ENCODE data around the gene TRPM2.
A peak's percentile ranks its signal among the peaks of the same experiment; 100 is the strongest.

Gene TRPM2

DNA sequence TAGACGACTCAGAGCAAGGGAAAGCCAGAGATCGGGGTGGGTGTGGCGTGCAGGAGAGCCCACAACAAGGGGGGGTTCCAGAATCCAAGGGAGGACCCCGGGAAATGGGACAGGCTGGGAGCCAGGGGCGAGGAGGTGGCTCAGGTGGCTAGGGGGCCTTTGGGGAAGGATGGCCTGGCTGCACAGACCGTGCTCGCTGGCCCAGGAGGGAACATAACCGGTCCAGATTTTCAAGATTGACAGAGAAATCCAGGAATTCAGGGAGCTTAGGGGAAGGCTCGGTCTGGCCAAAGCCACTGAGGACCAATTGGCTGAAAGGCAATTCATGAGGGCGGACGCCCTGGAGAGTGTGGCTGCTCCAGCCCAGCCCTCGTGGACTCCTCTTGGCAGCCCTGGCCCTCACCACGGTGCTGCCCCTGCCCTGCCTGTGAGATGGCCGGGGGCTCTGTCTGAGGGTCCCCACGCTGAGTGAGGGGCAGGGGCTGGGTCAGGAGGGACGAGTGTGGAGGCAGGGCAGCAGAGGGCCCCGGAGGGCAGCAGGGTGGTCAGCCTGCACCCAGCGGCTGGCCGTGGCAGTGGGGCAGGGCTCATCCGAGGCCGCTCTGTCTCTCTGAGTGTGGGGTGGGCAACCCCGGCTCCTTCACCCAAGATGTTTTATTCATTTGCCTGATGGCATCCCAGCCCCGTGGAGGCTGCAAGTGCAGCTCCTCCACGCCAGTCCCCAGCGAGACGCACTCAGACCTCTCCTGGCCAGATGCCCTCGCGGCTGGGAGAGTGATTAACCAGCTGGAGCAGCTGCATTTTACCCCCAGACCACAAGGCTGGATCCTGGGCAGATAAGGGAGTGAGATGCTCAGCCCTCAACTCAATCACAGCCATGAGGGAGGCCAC is 96.3 kb downstream of the TRPM2 start:
- no peak for DNase-seq

DNA sequence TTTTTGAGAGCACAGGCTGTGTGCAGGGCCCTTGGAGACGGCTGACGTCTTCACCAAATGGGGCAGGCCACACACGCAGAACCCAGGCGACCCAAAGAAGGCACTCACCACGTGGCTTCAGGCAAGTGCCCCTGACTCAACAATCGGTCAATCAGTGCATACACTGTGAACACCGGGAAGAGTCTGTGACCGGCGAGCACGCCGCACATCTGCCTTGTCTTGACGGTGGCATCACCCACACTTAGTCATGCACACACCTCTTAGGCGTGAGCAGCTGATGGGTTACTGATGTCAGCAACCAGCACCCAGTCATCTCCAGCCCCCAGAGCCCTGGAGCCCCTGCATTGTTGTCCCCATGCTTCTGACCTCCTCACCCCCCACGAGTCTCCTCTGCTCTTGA is 97.0 kb downstream of the TRPM2 start:
- DNase-seq, result no peak

DNA sequence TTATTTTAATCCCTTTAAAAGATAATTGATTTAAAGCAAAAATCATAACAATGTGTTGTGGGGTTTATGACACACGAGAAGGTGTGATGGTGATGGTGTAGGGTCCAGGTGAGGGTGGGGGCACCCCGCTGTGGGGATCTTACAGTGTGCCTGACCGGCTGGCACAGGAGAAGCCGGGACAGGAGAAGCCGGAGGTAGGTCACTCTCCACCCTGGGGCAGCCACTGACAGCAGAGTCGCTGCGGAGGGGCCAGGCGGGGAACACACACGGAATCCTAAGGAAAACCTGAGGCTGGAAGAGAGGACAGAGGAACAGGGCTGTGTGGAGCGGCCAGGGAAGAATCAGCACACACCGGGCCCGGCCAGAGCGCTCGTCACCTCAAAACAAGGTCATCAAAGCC is 97.6 kb downstream of the TRPM2 start:
- DNase-seq, result no peak

DNA sequence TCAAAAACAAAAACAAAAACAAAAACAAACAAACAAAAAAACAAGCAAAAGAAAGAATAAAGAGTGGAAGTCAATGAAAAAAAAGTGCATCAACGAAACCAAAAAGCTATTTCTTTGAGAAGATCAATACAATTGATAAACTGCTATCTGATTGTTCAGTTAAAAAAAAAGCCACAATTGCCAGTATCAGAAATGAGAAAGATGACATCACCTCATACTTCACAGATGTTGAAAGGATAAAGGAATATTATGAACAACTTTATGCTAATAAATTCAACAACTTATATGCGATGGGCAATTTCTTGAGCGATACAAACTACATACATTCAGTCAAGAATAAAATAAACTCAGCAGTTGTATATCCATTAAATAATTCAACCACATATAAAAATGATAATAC is 99.7 kb downstream of the TRPM2 start:
- no peak for DNase-seq

DNA sequence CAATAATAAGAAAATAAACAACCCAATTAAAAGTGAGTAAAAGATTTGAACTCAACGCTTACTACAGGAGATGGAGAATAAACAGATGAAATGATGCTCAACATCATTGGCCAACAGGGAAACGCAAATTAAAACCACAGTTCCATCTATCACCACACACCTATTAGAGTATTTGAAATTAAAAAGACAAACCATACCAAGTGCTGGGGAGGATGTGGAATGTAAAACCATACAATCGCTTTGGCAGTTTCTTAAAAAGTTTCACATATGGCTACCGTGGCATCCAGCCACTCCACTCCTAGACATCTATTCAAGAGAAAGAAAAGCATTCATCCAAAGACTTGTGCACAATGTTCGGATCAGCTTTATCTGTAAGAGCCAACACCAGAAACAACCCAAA is 100.6 kb downstream of the TRPM2 start:
- DNase-seq, result no peak

GRCh38 chr21:44454747-44455523 is 101.5 kb downstream of the TRPM2 start, which contains the start of gene LRRC3:
Gene LRRC3, plus strand, starts transcription at chr21:44455510. Its CDS starts 1,135 bp downstream, at chr21:44456645.
- DNase-seq, result peak; percentile 83

GRCh38 chr21:44455524-44456213 is 102.2 kb downstream of the TRPM2 start:
- peak; percentile 9 for DNase-seq

DNA sequence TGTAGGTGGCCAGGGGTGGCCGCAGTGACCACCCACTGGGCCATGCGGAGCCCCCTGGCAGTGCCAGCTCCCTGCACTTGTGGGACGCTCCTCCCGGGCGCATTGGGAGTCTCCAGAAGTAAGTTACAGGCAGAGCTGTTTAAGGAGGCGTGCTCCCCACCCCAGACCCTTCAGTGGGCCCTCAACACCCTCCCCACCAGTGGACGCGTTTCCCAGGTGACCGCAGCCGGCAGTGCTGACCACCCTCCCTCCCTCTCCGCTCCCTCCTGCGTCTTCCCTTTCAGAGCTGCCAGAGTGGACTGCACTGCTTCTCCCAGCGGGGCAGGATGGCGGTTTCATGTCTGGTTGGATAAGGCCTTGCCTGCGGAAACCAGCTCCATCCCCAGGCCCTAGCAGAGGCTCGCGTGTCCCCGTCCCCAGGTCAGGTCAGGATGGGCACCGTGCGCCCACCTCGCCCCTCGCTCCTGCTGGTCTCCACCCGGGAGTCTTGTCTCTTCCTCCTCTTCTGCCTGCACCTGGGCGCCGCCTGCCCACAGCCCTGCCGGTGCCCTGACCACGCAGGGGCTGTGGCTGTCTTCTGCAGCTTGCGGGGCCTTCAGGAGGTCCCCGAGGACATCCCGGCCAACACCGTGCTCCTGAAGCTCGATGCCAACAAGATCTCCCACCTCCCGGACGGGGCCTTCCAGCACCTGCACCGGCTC is 102.9 kb downstream of the TRPM2 start:
- no peak for DNase-seq

GRCh38 chr21:44456915-44457736 is 103.7 kb downstream of the TRPM2 start:
- DNase-seq, result no peak

- DNase-seq, result no peak
Observed at GRCh38 chr21:44458971-44459711, 105.7 kb downstream of the TRPM2 start.

DNA sequence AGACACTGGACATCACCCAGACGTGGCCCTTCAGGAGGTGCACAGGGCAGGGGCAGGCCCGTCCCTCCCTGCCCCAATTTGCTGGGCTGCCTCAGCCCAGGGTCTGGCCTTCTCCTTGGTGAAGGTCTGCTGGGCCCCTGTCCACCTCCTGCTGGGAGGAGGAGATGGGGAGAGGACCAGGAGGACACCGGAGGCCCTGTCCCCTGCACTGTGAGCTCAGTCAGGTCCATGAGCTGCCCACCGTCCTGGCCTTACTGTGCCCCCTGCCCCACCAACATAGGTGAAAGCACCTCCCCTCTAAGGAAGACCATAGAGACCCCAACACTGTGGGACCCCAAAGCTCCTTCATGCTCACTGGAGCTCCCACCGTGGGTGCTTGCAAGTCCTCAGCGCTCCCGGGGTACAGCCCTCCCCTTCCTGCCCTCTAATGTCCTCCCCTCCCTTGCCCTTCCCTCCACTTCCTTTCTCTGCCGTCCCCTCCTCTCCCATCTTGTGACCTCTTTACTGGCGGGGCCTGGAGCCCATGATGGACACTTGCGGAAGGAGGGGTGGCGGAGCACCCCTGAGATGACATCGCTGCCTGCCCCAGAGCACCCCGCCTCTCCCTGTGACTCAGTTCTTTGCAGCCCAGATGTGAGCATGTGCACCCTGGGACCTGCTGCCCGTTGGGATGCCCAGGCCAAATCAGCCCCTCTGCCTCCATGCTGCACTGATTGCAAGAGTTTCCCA is 106.5 kb downstream of the TRPM2 start:
- DNase-seq, result no peak

- DNase-seq, result no peak
Observed at GRCh38 chr21:44460441-44460755, 107.0 kb downstream of the TRPM2 start.

- no peak for DNase-seq
Observed at GRCh38 chr21:44461005-44461404, 107.6 kb downstream of the TRPM2 start.

- DNase-seq, result no peak
Observed at GRCh38 chr21:44461464-44462001, 108.1 kb downstream of the TRPM2 start.

DNA sequence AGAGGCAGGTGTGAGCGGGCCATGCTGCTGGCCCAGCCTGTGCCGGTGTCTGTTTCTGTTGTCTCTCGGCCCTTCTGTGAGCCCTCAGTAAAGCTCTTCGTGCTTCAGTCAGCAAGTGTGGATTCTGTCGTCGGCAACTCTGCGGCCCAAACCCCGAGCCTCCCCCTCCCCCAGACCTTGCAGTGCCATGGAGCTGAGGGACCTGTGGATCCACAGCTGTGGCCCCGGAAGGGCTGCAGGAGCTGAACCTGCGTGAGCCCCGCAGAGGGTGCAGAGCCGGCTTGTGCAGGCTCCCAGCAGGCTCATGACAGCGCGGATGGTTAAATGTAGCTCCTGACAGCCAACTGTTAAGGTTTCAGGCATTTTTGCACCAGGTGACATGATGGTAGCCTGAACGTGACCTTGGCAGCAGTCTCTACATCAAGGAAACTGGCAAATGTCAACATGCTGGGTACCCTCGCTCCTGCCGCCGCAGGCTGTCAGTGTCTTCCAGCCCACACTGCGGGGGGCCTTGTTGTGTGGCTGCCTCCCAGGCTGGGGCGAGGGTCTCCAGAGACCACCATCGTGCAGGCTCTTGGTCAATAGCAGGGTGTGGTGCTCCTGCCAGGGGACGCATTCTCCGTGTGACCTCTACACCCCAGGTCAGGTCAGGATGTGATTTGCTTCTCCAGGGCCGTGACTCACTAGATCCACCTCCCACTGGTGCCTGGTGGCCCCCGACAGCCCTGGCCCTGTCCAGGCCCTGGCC is 108.8 kb downstream of the TRPM2 start:
- DNase-seq, result no peak

GRCh38 chr21:44462834-44463200 is 109.4 kb downstream of the TRPM2 start:
- no peak for DNase-seq

DNA sequence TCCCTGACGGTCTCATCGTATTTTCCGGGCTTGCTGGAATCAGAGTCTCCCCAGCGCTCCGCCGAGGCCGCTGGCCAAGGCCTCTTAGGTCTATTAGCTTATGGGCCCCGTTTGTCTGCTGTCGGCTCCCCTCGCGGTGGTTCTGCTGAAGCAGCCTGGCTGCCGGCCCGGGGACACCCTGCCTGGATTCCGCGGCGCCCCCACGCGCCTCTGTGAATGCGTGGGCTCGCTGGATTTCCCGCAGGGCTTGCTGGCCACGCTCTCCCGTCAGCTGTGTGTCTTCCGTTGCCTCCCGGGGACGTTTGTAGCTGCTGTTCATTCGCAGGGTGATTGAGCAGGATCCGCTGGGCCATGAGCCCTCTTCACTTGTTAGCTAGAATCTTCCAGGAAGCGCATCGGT is 110.3 kb downstream of the TRPM2 start:
- DNase-seq, result no peak

- no peak for DNase-seq
Observed at GRCh38 chr21:44464351-44464750, 110.9 kb downstream of the TRPM2 start.

DNA sequence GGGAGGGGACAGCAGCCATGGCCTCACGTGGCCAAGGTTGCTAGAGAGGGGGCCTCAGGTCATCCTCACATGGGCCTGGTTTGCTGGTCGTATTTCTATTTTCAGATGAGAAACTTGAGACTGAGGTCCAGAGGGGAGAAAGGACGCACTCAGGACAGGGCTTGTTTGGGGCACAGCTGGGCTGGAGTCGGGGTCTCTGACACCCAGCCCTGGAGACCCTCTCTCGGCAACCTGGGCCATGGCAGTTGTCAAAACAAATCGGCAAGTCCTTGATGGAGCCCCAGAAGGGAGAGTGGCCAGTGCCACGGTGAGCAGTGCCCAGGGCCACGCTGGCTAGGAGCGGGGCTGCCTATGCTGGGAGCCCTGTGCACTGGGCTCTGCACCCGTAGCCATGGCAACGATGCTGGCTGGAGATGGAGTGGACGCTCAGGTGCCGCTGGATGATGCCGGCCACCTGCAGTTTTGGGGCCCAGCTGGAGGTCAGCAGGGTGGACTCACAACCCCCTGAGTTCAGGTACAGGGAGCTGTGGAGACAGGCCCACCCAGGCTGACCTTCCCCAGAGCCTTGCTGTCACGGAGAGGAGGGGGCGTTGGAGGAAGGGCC is 113.0 kb downstream of the TRPM2 start:
- no peak for DNase-seq
